A549 (cell line): ENCODE measurements around the gene ANKRD37. TPM values are rescaled to one million over a fixed set of nuclear protein-coding genes. Genes with fewer than 3 reads are reported as not detected.

Source experiments
- ATAC-seq, 2 experiments: fragments of 200-7000 bp in 1 of 2; fragments of >200 bp in 1 of 2; cut with Nextera tagmentation in 1 of 2; cut with Tn5 transposase in 1 of 2; 3 replicates each; pipeline versions ENCODE4 v1.8.0 to v1.9.1; 2018 to 2020; ENCODE audit warnings: mild to moderate bottlenecking in 1 of 2, moderate library complexity in 1 of 2
- CTCF ChIA-PET: fragments of 300-600 bp; sonication (Branson Sonifier 250); formaldehyde crosslinking; extraction: SDS; loops from one replicate; lab custom pipeline; 2021; ENCODE audit warnings: antibody characterized with exemption, inconsistent platforms; lab: Yijun Ruan, JAX
- POLR2A ChIA-PET: fragments of 350-600 bp; formaldehyde crosslinking; extraction: SDS; loops from one replicate; lab custom pipeline; 2021; ENCODE audit warnings: antibody characterized with exemption, inconsistent platforms; lab: Yijun Ruan, JAX
- DNase-seq, 2 experiments: peaks; one replicate each; pipeline versions ENCODE4 v3.0.0 to v3.0.0-alpha.2; 2011 to 2016; ENCODE audit warnings: low read depth in 1 of 2, low spot score in 1 of 2
- FAIRE-seq: peaks from 2 replicates; lab custom pipeline; 2011; peaks lifted over from hg19 to GRCh38; lab: Jason Lieb, UNC
- H3K27ac ChIP-seq, 2 experiments: fragments of >200 bp; sonication (Bioruptor Twin); formaldehyde crosslinking; 3 replicates each; pipeline ENCODE4 v1.5.1; 2016 to 2017
- H3K4me1 ChIP-seq: fragments of >200 bp; sonication (Bioruptor Twin); formaldehyde crosslinking; 3 replicates; pipeline ENCODE4 v1.6.1; 2016
- H3K4me2 ChIP-seq: fragments of >200 bp; sonication (Bioruptor Twin); formaldehyde crosslinking; 3 replicates; pipeline ENCODE4 v1.6.1; 2016
- H3K4me3 ChIP-seq: fragments of >200 bp; sonication (Bioruptor Twin); formaldehyde crosslinking; 3 replicates; pipeline ENCODE4 v1.5.1; 2016
- H3K9me3 ChIP-seq: fragments of >200 bp; sonication (Bioruptor Twin); formaldehyde crosslinking; 3 replicates; pipeline ENCODE4 v1.6.1; 2016
- BCL3 ChIP-seq: fragments of >200 bp; sonication (Bioruptor Twin); formaldehyde crosslinking; IDR thresholded peaks from 3 replicates; pipeline ENCODE4 v1.6.1; 2016
- CBX8 ChIP-seq: fragments of 200-600 bp; sonication (generic); IDR thresholded peaks from 2 replicates; pipeline ENCODE4 v1.6.1; 2016
- CHD4 ChIP-seq: fragments of 200-600 bp; sonication (generic); IDR thresholded peaks from 2 replicates; pipeline ENCODE4 v1.6.1; 2016; ENCODE audit warnings: antibody characterized with exemption, mild to moderate bottlenecking, borderline replicate concordance
- EHMT2 ChIP-seq: fragments of 200-600 bp; sonication (generic); IDR thresholded peaks from 2 replicates; pipeline ENCODE4 v1.6.1; 2016; ENCODE audit warnings: antibody characterized with exemption, low read depth, mild to moderate bottlenecking, moderate library complexity
- ELK1 ChIP-seq: fragments of 150-350 bp; IDR thresholded peaks from 2 replicates; pipeline ENCODE4 v1.6.1; 2014; ENCODE audit warnings: low read depth, mild to moderate bottlenecking, low read length
- EP300 ChIP-seq, 2 experiments: fragments of >200 bp; sonication (Bioruptor Twin); formaldehyde crosslinking; IDR thresholded peaks; 2 replicates in 1 of 2; 3 replicates in 1 of 2; pipeline ENCODE4 v1.6.1; 2016 to 2017
- FOSB ChIP-seq: fragments of 250-450 bp; sonication (Bioruptor Pico); IDR thresholded peaks from 2 replicates; pipeline ENCODE4 v1.5.0; 2020; ENCODE audit warnings: mild to moderate bottlenecking, moderate library complexity
- GATA3 ChIP-seq: IDR thresholded peaks from 2 replicates; pipeline ENCODE4 v1.6.1; 2012; ENCODE audit warnings: borderline replicate concordance
- HDAC2 ChIP-seq: fragments of 200-600 bp; sonication (generic); IDR thresholded peaks from 2 replicates; pipeline ENCODE4 v1.6.1; 2016
- HEYL ChIP-seq: fragments of 250-450 bp; sonication (Bioruptor Pico); IDR thresholded peaks from 2 replicates; pipeline ENCODE4 v1.8.0; 2021; ENCODE audit warnings: mild to moderate bottlenecking, moderate library complexity
- JUN ChIP-seq, 2 experiments: fragments of >200 bp; sonication (Bioruptor Twin); formaldehyde crosslinking; IDR thresholded peaks; 2 replicates in 1 of 2; 3 replicates in 1 of 2; pipeline ENCODE4 v1.6.1; 2016 to 2017
- JUNB ChIP-seq: fragments of >200 bp; sonication (Bioruptor Twin); formaldehyde crosslinking; IDR thresholded peaks from 2 replicates; pipeline ENCODE4 v1.6.1; 2016
- MAZ ChIP-seq: fragments of 150-350 bp; IDR thresholded peaks from 2 replicates; pipeline ENCODE4 v1.6.1; 2014; ENCODE audit warnings: antibody characterized with exemption, low read depth, low read length, borderline replicate concordance
- MYC ChIP-seq: IDR thresholded peaks from 2 replicates; pipeline ENCODE4 v1.6.1; 2012; ENCODE audit warnings: mild to moderate bottlenecking, inconsistent platforms, low read length, improper control_type of control experiment, borderline replicate concordance
- PHF8 ChIP-seq: fragments of 200-600 bp; sonication (generic); IDR thresholded peaks from 2 replicates; pipeline ENCODE4 v1.6.1; 2016; ENCODE audit warnings: low read depth, mild to moderate bottlenecking, antibody characterized with exemption, moderate library complexity, borderline replicate concordance
- RAD21 ChIP-seq, 2 experiments: fragments of >200 bp in 1 of 2; sonication (Bioruptor Twin) in 1 of 2; formaldehyde crosslinking in 1 of 2; IDR thresholded peaks in 1 of 2; conservative IDR thresholded peaks in 1 of 2; 2 replicates in 1 of 2; 3 replicates in 1 of 2; pipeline ENCODE4 v1.6.1; 2012 to 2018; ENCODE audit warnings: inconsistent platforms in 1 of 2
- REST ChIP-seq: fragments of 200-600 bp; sonication (generic); IDR thresholded peaks from 2 replicates; pipeline ENCODE4 v1.6.1; 2016; ENCODE audit warnings: antibody characterized with exemption, mild to moderate bottlenecking, moderate library complexity
- SMC3 ChIP-seq: fragments of >200 bp; sonication (Bioruptor Twin); formaldehyde crosslinking; IDR thresholded peaks from 3 replicates; pipeline ENCODE4 v1.6.1; 2018; ENCODE audit warnings: inconsistent platforms
- TP53 ChIP-seq: fragments of 250-450 bp; sonication (Bioruptor Pico); IDR thresholded peaks from 2 replicates; pipeline ENCODE4 v1.5.0; 2021; ENCODE audit warnings: mild to moderate bottlenecking, moderate library complexity
- ZC3H11A ChIP-seq: fragments of 450-650 bp; IDR thresholded peaks from 2 replicates; pipeline ENCODE4 v1.6.1; 2014; ENCODE audit warnings: antibody characterized with exemption, mild to moderate bottlenecking
- ZFP36 ChIP-seq: fragments of 450-650 bp; IDR thresholded peaks from 2 replicates; pipeline ENCODE4 v1.6.1; 2014; ENCODE audit warnings: borderline replicate concordance; ENCODE audit not compliant: partially characterized antibody
- ZSCAN20 ChIP-seq: fragments of 250-450 bp; sonication (Bioruptor Pico); IDR thresholded peaks from 2 replicates; pipeline ENCODE4 v1.8.0; 2022; ENCODE audit warnings: mild to moderate bottlenecking, moderate library complexity
- WGBS: methylation state at CpG from one replicate; pipeline ENCODE4 v1.1.6; 2017; ENCODE audit errors: missing lambda C conversion rate; 5-methylcytosine and 5-hydroxymethylcytosine counted together
- polyA plus RNA-seq, 4 experiments: library from polyadenylated mRNA; depleted of rRNA in 3 of 4; stranded (reverse); fragments of >200 nt; fragmentation: RNase III in 1 of 4; extraction: RNeasy Plus Mini Kit Qiagen cat#74134 plus additional on column Dnase treatment in 1 of 4; gene quantifications; 2 replicates in 3 of 4; 3 replicates in 1 of 4; pipeline ENCODE4 v1.2.3, GENCODE V29; 2011 to 2017

Gene ANKRD37
- polyA plus RNA-seq, 2 of the 4 experiments (the other 2 are of a cell fraction), result 3.5 to 4.1 TPM

GRCh38 chr4:185411849-185412248, 15.2 kb downstream of the ANKRD37 start:
- 89% methylated on average over 5 of the region's 5 CpGs for WGBS
- FAIRE-seq, result no peak

GRCh38 chr4:185412412-185412811, 15.8 kb downstream of the ANKRD37 start:
- H3K4me1 ChIP-seq, result no peaks in the 10 kb centered on the region
- ATAC-seq, result no peak
- H3K9me3 ChIP-seq, result no peaks in the 10 kb centered on the region
- ChIA-PET CTCF (interaction anchor here (1.4 kb wide), 1 partner anchor 9 kb away, joined by 4 read pairs; no protein-coding TSS in a partner anchor), POLR2A (no interaction called here)
- H3K4me3 ChIP-seq, result no peak overlapping the region
- no peak for DNase-seq
- H3K4me2 ChIP-seq, result no peak overlapping the region
- WGBS, result 81% methylated on average over 5 of the region's 5 CpGs
- TF ChIP-seq EHMT2, result no peak
- TF ChIP-seq GATA3, result no peak
- TF ChIP-seq HEYL, result no peak
- TF ChIP-seq TP53, result no peak
- no peak for TF ChIP-seq HDAC2
- TF ChIP-seq CHD4, result no peak
- no peak for TF ChIP-seq MAZ
- TF ChIP-seq SMC3, result no peak
- no peak for TF ChIP-seq ZC3H11A
- TF ChIP-seq ELK1, result no peak
- no peak for TF ChIP-seq ZFP36
- FAIRE-seq, result no peak
- H3K27ac ChIP-seq, result no peak overlapping the region

More at GRCh38 chr4:185411849-185412248, 15.2 kb downstream of the ANKRD37 start:
- Histone ChIP-seq H3K9me3 (no peaks in the 10 kb centered on the region), H3K4me2 (no peak overlapping the region), H3K27ac (no peak overlapping the region), H3K4me1 (no peaks in the 10 kb centered on the region), H3K4me3 (no peak overlapping the region)
- POLR2A ChIA-PET, result no interaction called here
- TF ChIP-seq CBX8, result no peak
- no peak for TF ChIP-seq ELK1
- no peak for TF ChIP-seq EP300 (IDR thresholded peaks at IDR 0.05)
- CTCF ChIA-PET, result no interaction called here
- ATAC-seq (no peak), DNase-seq (no peak)

GRCh38 chr4:185416955-185417354, 20.3 kb downstream of the ANKRD37 start:
- no peak overlapping the region for H3K4me2 ChIP-seq
- ChIA-PET POLR2A (no interaction called here), CTCF (interaction anchor here (1.1 kb wide), 1 partner anchor 254 kb away, joined by 3 read pairs; no protein-coding TSS in a partner anchor)
- FAIRE-seq (no peak), ATAC-seq (no peak)
- H3K4me1 ChIP-seq, result no peaks in the 10 kb centered on the region
- TF ChIP-seq BCL3 (no peak), PHF8 (no peak), ZSCAN20 (CRISPR knock-in tag) (no peak), FOSB (CRISPR knock-in tag) (no peak), JUN (IDR thresholded peaks at IDR 0.05) (no peak), RAD21 (conservative IDR thresholded peaks at IDR 0.05 in 1 of 2, IDR thresholded peaks at IDR 0.05 in 1 of 2) (no peak), CHD4 (no peak), MAZ (no peak), MYC (no peak), JUNB (no peak), REST (no peak)
- TF ChIP-seq, all 56 proteins: peak for 0
- Histone ChIP-seq H3K27ac (no peak overlapping the region), H3K9me3 (no peaks in the 10 kb centered on the region), H3K4me3 (no peak overlapping the region)
- no peak for DNase-seq
